ENCODE measurements around the gene TRIP6. TPM values are rescaled to one million over a fixed set of nuclear protein-coding genes. Genes with fewer than 3 reads are reported as not detected.

Gene TRIP6
- total and polyA plus RNA-seq, 2 donors (not counting 3 experiments of a cell fraction or from before 2014, with no cell fraction given): 90.3 TPM

DNA sequence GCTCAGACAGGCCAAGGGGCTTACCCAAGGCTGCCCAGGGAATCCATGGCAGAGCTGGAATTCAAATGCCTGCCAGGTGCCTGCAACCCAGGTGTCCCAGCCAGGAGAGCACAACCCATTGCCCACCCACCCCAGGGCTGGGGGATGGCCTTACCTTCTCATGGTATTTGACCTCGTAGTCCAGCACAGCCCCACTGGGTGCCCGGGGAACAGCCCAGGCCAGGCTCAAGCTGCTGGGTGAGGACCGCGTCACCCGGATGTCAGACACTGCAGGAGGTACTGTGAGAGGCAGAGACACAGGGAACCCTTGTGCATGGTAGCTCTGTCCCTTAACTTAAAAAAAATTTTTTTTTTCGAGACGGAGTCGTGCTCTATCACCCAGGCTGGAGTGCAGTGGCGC lies 48.8 kb upstream of the TRIP6 start:
- Histone ChIP-seq H2AFZ (ENCODE audit: low read depth, low read length) (no peak overlapping the region), H3K27ac (ENCODE audit: insufficient read depth, low read depth, low read length) (no peak overlapping the region), H4K20me1 (replicated peaks; ENCODE audit: control insufficient read depth, extremely low read depth, insufficient read depth, low read length) (no peaks in the 10 kb centered on the region), H3K79me2 (ENCODE audit: control insufficient read depth, insufficient read depth, low read length) (peaks cover 29% of the 10 kb centered on the region), H3K9me3 (replicated peaks; ENCODE audit: control insufficient read depth, insufficient read depth, low read length) (no peaks in the 10 kb centered on the region), H3K27me3 (ENCODE audit: control insufficient read depth in 2 of 2, insufficient read depth in 2 of 2, low read length in 2 of 2) (no peaks in the 10 kb centered on the region), H3K4me3 (replicated peaks in 1 of 3; ENCODE audit: insufficient read depth in 1 of 3, low read depth in 1 of 3, low read length in 3 of 3) (no peak overlapping the region), H3K9me1 (replicated peaks; ENCODE audit: control insufficient read depth, extremely low read depth, insufficient read depth, low read length) (no peaks in the 10 kb centered on the region), H3K4me2 (ENCODE audit: insufficient read depth, low read length) (no peak overlapping the region), H3K36me3 (ENCODE audit: control insufficient read depth in 2 of 2, extremely low read depth in 1 of 2, insufficient read depth in 2 of 2, low read length in 2 of 2) (peaks cover 38 to 69% of the 10 kb centered on the region in 2 experiments), H3K9ac (replicated peaks; ENCODE audit: extremely low read depth, insufficient read depth, low read length) (no peak overlapping the region), H3K4me1 (ENCODE audit: control insufficient read depth, extremely low read depth, insufficient read depth, low read length) (peaks cover 3% of the 10 kb centered on the region)
- POLR2A ChIA-PET: interaction anchor here (0.6 kb wide), 1 partner anchor 18 kb away, joined by 5 read pairs; no protein-coding TSS in a partner anchor
- DNase-seq (ENCODE audit: low read depth, low spot score): no peak
- CTCF ChIA-PET: interaction anchor here (0.6 to 4.5 kb wide), 4 partner anchors 13 to 34 kb away, joined by 3 to 29 read pairs (median 3); partner anchors contain the start of gene SLC12A9
- dilution Hi-C loops (cut with MboI; ENCODE audit: extremely low pct_ligation_motif_present, low sequenced_read_pairs) (no loop called here), intact Hi-C loops (cut with micrococcal nuclease) (no loop called here)
- TF ChIP-seq MYC (IDR thresholded peaks at IDR 0.05; ENCODE audit: low read depth, low read length) (no peak), POLR2A (IDR thresholded peaks at IDR 0.05; ENCODE audit: low read depth, low read length) (peak; percentile 45)
- FAIRE-seq: no peak
- no TSS peak for BruUV-seq (replicated peaks)

GRCh38 chr7:100818825-100819224 lies 48.4 kb upstream of the TRIP6 start:
- dilution Hi-C loops (cut with MboI; ENCODE audit: extremely low pct_ligation_motif_present, low sequenced_read_pairs): no loop called here
- CTCF ChIA-PET: interaction anchor here (1.1 to 4.5 kb wide), 3 partner anchors 13 to 33 kb away, joined by 3 to 29 read pairs (median 3); partner anchors contain the start of gene SLC12A9
- H3K36me3 ChIP-seq (ENCODE audit: control insufficient read depth in 2 of 2, extremely low read depth in 1 of 2, insufficient read depth in 2 of 2, low read length in 2 of 2): peaks cover 37 to 69% of the 10 kb centered on the region in 2 experiments

More at GRCh38 chr7:100818825-100819224, 48.4 kb upstream of the TRIP6 start:
- Histone ChIP-seq H3K79me2 (ENCODE audit: control insufficient read depth, insufficient read depth, low read length) (peaks cover 33% of the 10 kb centered on the region), H3K9ac (replicated peaks; ENCODE audit: extremely low read depth, insufficient read depth, low read length) (no peak overlapping the region), H2AFZ (ENCODE audit: low read depth, low read length) (no peak overlapping the region), H3K27me3 (ENCODE audit: control insufficient read depth in 2 of 2, insufficient read depth in 2 of 2, low read length in 2 of 2) (no peaks in the 10 kb centered on the region), H3K4me3 (replicated peaks in 1 of 3; ENCODE audit: insufficient read depth in 1 of 3, low read depth in 1 of 3, low read length in 3 of 3) (no peak overlapping the region), H3K9me1 (replicated peaks; ENCODE audit: control insufficient read depth, extremely low read depth, insufficient read depth, low read length) (no peaks in the 10 kb centered on the region), H3K4me2 (ENCODE audit: insufficient read depth, low read length) (no peak overlapping the region), H4K20me1 (replicated peaks; ENCODE audit: control insufficient read depth, extremely low read depth, insufficient read depth, low read length) (no peaks in the 10 kb centered on the region), H3K4me1 (ENCODE audit: control insufficient read depth, extremely low read depth, insufficient read depth, low read length) (peaks cover 4% of the 10 kb centered on the region), H3K27ac (ENCODE audit: insufficient read depth, low read depth, low read length) (no peak overlapping the region), H3K9me3 (replicated peaks; ENCODE audit: control insufficient read depth, insufficient read depth, low read length) (no peaks in the 10 kb centered on the region)
- DNase-seq (ENCODE audit: low read depth, low spot score) (no peak), FAIRE-seq (no peak)
- POLR2A ChIA-PET: interaction anchor here (0.6 kb wide), 1 partner anchor 18 kb away, joined by 5 read pairs; no protein-coding TSS in a partner anchor
- intact Hi-C loops (cut with micrococcal nuclease): no loop called here
- BruUV-seq (replicated peaks): no TSS peak
- TF ChIP-seq MYC (IDR thresholded peaks at IDR 0.05; ENCODE audit: low read depth, low read length): no peak
- TF ChIP-seq POLR2A (IDR thresholded peaks at IDR 0.05; ENCODE audit: low read depth, low read length): peak; percentile 29
